Prostate gland (tissue), 2 donors: ENCODE measurements around the gene POT1. TPM values are rescaled to one million over a fixed set of nuclear protein-coding genes. Genes with fewer than 3 reads are reported as not detected.

ENCODE experiments used
- DNase-seq: peaks from one replicate; pipeline ENCODE4 v3.0.0-alpha.2; 2019; ENCODE audit warnings: low spot score
- H3K27ac ChIP-seq, 2 donors: fragments of 200-600 bp; sonication (generic); 2 replicates each; pipeline ENCODE4 v1.5.1; 2017 to 2019
- H3K27me3 ChIP-seq: fragments of 200-600 bp; sonication (generic); replicated peaks from 2 replicates; pipeline ENCODE4 v1.5.1; 2019; ENCODE audit not compliant: insufficient read depth
- H3K36me3 ChIP-seq, 2 donors: fragments of 200-600 bp; sonication (generic); 1 replicate in 1 of 2; 2 replicates in 1 of 2; pipeline versions ENCODE4 v1.5.1 to v1.8.1; 2017 to 2019
- H3K4me1 ChIP-seq: fragments of 200-600 bp; sonication (generic); replicated peaks from 2 replicates; pipeline ENCODE4 v1.5.1; 2019
- H3K4me3 ChIP-seq, 2 donors: fragments of 200-600 bp; sonication (generic); 2 replicates each; pipeline ENCODE4 v1.5.1; 2017 to 2019
- H3K9me3 ChIP-seq: fragments of 200-600 bp; sonication (generic); 2 replicates; pipeline ENCODE4 v1.5.1; 2017
- CTCF ChIP-seq, 4 experiments: fragments of 200-600 bp in 2 of 4; fragments of 450-650 bp in 2 of 4; sonication (generic) in 2 of 4; IDR thresholded peaks; 1 replicate in 3 of 4; 2 replicates in 1 of 4; pipeline ENCODE4 v1.5.1; 2016 to 2019; ENCODE audit warnings: antibody characterized with exemption in 4 of 4, mild to moderate bottlenecking in 2 of 4, moderate library complexity in 2 of 4
- POLR2A ChIP-seq: fragments of 450-650 bp; IDR thresholded peaks from one replicate; pipeline ENCODE4 v1.6.1; 2016; ENCODE audit warnings: antibody characterized with exemption, mild to moderate bottlenecking
- POLR2AphosphoS5 ChIP-seq: sonication (generic); formaldehyde crosslinking; IDR thresholded peaks from one replicate; pipeline ENCODE4 v1.6.1; 2017; ENCODE audit warnings: antibody characterized with exemption
- WGBS: methylation state at CpG from one replicate; pipeline ENCODE4 v1.1.5; 2018; 5-methylcytosine and 5-hydroxymethylcytosine counted together
- intact Hi-C: fragments of 100-400 bp; cut with DNase I; formaldehyde crosslinking; loops from one replicate; pipeline ENCODE4 v1.14.2; 2022
- total RNA-seq, 2 donors: library from RNA; depleted of rRNA; stranded (reverse); fragments of >200 nt; gene quantifications; one replicate each; pipeline ENCODE4 v1.1.0, GENCODE V29; 2016

Gene POT1
- total RNA-seq, 2 donors from 2014 or later = 16.9 to 39.5 TPM

- intact Hi-C loops = no loop called here
- 71% methylated on average over 5 of the region's 5 CpGs for WGBS
- H3K4me3 ChIP-seq = no peak overlapping the region
These were observed 121.4 kb downstream of the POT1 start for GRCh38 chr7:124808206-124808605.

GRCh38 chr7:124801330-124801895, 128.2 kb downstream of the POT1 start:
- DNase-seq = no peak
- Histone ChIP-seq H3K4me1 (no peaks in the 10 kb centered on the region), H3K9me3 (no peaks in the 10 kb centered on the region), H3K27me3 (no peaks in the 10 kb centered on the region), H3K27ac (no peak overlapping the region), H3K36me3 (no peaks in the 10 kb centered on the region), H3K4me3 (no peak overlapping the region)
- intact Hi-C loops = no loop called here
- no peak for TF ChIP-seq CTCF (IDR thresholded peaks at IDR 0.05)
- TF ChIP-seq POLR2A = no peak
- no peak for TF ChIP-seq POLR2AphosphoS5
- WGBS = 97% methylated on average over 1 of the region's 1 CpG

More at GRCh38 chr7:124808206-124808605, 121.4 kb downstream of the POT1 start:
- no peak for DNase-seq
- no peak overlapping the region for H3K27ac ChIP-seq
- H3K36me3 ChIP-seq = no peaks in the 10 kb centered on the region
- TF ChIP-seq CTCF (IDR thresholded peaks at IDR 0.05) = no peak
- no peaks in the 10 kb centered on the region for H3K27me3 ChIP-seq
- no peaks in the 10 kb centered on the region for H3K9me3 ChIP-seq
- no peaks in the 10 kb centered on the region for H3K4me1 ChIP-seq

- no peak overlapping the region for H3K27ac ChIP-seq
- TF ChIP-seq POLR2AphosphoS5 = no peak
- TF ChIP-seq CTCF (IDR thresholded peaks at IDR 0.05) = no peak
- no peak for TF ChIP-seq POLR2A
- DNase-seq = no peak
- no peaks in the 10 kb centered on the region for H3K36me3 ChIP-seq
- H3K27me3 ChIP-seq = no peaks in the 10 kb centered on the region
- no peak overlapping the region for H3K4me3 ChIP-seq
- no peaks in the 10 kb centered on the region for H3K9me3 ChIP-seq
- 67% methylated on average over 2 of the region's 2 CpGs for WGBS
- intact Hi-C loops = no loop called here
- H3K4me1 ChIP-seq = no peaks in the 10 kb centered on the region
These were observed 129.2 kb downstream of the POT1 start for GRCh38 chr7:124800386-124800785.

- no peak overlapping the region for H3K27ac ChIP-seq
- intact Hi-C loops = no loop called here
- no peak for TF ChIP-seq POLR2AphosphoS5
- no peak for TF ChIP-seq CTCF (IDR thresholded peaks at IDR 0.05)
- TF ChIP-seq POLR2A = no peak
- H3K4me1 ChIP-seq = no peaks in the 10 kb centered on the region
- no peaks in the 10 kb centered on the region for H3K36me3 ChIP-seq
- H3K27me3 ChIP-seq = no peaks in the 10 kb centered on the region
- DNase-seq = no peak
- H3K9me3 ChIP-seq = no peaks in the 10 kb centered on the region
- no peak overlapping the region for H3K4me3 ChIP-seq
- 94% methylated on average over 6 of the region's 6 CpGs for WGBS
These were observed 130.2 kb downstream of the POT1 start for GRCh38 chr7:124799448-124799847.

- Histone ChIP-seq H3K27me3 (no peaks in the 10 kb centered on the region), H3K36me3 (no peaks in the 10 kb centered on the region), H3K4me3 (no peak overlapping the region), H3K4me1 (no peaks in the 10 kb centered on the region), H3K27ac (no peak overlapping the region), H3K9me3 (no peaks in the 10 kb centered on the region)
- intact Hi-C loops = no loop called here
- TF ChIP-seq POLR2A (no peak), POLR2AphosphoS5 (no peak), CTCF (IDR thresholded peaks at IDR 0.05) (no peak)
- 13% methylated on average over 2 of the region's 2 CpGs for WGBS
- DNase-seq = no peak
These were observed 132.9 kb downstream of the POT1 start for GRCh38 chr7:124796771-124797170.
